GM12872 (cell line): ENCODE results near the gene SEMA4C.

ENCODE experiments used
- CTCF ChIP-seq: IDR thresholded peaks from 3 replicates; pipeline ENCODE4 v1.5.1; 2011; ENCODE audit warnings: low read depth, mild to moderate bottlenecking, low read length, moderate library complexity; ENCODE audit not compliant: insufficient read depth

Gene SEMA4C

GRCh38 chr2:96821113-96821675, 48.7 kb downstream of the SEMA4C start:
- no peak for TF ChIP-seq CTCF

GRCh38 chr2:96819876-96820511, 49.9 kb downstream of the SEMA4C start:
- TF ChIP-seq CTCF = 0 out of 3 replicates have a peak, but pooled peaks have one; percentile 5

GRCh38 chr2:96819128-96819875, 50.6 kb downstream of the SEMA4C start:
- TF ChIP-seq CTCF = no peak

GRCh38 chr2:96817882-96818281, 52.0 kb downstream of the SEMA4C start:
- TF ChIP-seq CTCF = no peak

- no peak for TF ChIP-seq CTCF
Observed at GRCh38 chr2:96816836-96817702, 52.8 kb downstream of the SEMA4C start.

GRCh38 chr2:96816127-96816835, 53.6 kb downstream of the SEMA4C start, which contains the start of gene CNNM3:
TSS of gene CNNM3 (plus strand) at chr2:96816268. CDS start at chr2:96816278, 10 bp downstream.
- peak; percentile 42; the same call in 2 of the 3 replicates for TF ChIP-seq CTCF
